HepG2 (cell line): Measurements from ENCODE around the gene NAALADL1. TPM values are rescaled to one million over a fixed set of nuclear protein-coding genes. Genes with fewer than 3 reads are reported as not detected.

Source experiments
- BORCS8-MEF2B ChIP-seq: sonication (generic); formaldehyde crosslinking; IDR thresholded peaks from 2 replicates; pipeline ENCODE4 v1.8.0; 2022; ENCODE audit warnings: mild to moderate bottlenecking, missing genetic modification reagents
- ETV5 ChIP-seq: IDR thresholded peaks from 2 replicates; pipeline ENCODE4 v1.6.1; 2018; ENCODE audit warnings: missing biosample characterization, missing genetic modification reagents, inconsistent platforms, borderline replicate concordance
- FOSL1 ChIP-seq: sonication (generic); formaldehyde crosslinking; IDR thresholded peaks from 2 replicates; pipeline ENCODE4 v1.9.0; 2021; ENCODE audit warnings: missing genetic modification reagents, borderline replicate concordance
- HCFC1 ChIP-seq: fragments of 150-350 bp; IDR thresholded peaks from 2 replicates; pipeline ENCODE4 v1.6.1; 2014; ENCODE audit warnings: low read depth, low read length
- HOXA5 ChIP-seq: sonication (generic); formaldehyde crosslinking; IDR thresholded peaks from 2 replicates; pipeline ENCODE4 v1.4.0; 2020; ENCODE audit warnings: missing genetic modification reagents
- KMT2B ChIP-seq: IDR thresholded peaks from 2 replicates; pipeline ENCODE4 v1.6.1; 2016; ENCODE audit warnings: missing genetic modification reagents, missing compliant biosample characterization
- MBNL3 ChIP-seq: fragments of 250-450 bp; sonication (Bioruptor Pico); conservative IDR thresholded peaks from 2 replicates; pipeline ENCODE4 v1.8.0; 2022; ENCODE audit warnings: mild to moderate bottlenecking, inconsistent platforms
- MED1 ChIP-seq: sonication (generic); formaldehyde crosslinking; IDR thresholded peaks from 2 replicates; pipeline ENCODE4 v1.4.0; 2020; ENCODE audit warnings: missing genetic modification reagents
- NR2F6 ChIP-seq, 2 experiments: IDR thresholded peaks; 2 replicates each; pipeline ENCODE4 v1.6.1; 2016; ENCODE audit warnings: antibody characterized with exemption in 1 of 2, mild to moderate bottlenecking in 1 of 2
- SIN3B ChIP-seq: fragments of 150-350 bp; IDR thresholded peaks from 2 replicates; pipeline ENCODE4 v1.6.1; 2014; ENCODE audit warnings: low read length
- SOX13 ChIP-seq, 3 experiments: fragments of 450-650 bp in 1 of 3; sonication (generic) in 1 of 3; formaldehyde crosslinking in 1 of 3; IDR thresholded peaks in 2 of 3; conservative IDR thresholded peaks in 1 of 3; 2 replicates each; pipeline versions ENCODE4 v1.5.0 to v1.6.1; 2016 to 2020; ENCODE audit warnings: antibody characterized with exemption in 1 of 3, mild to moderate bottlenecking in 1 of 3, missing compliant biosample characterization in 1 of 3, missing genetic modification reagents in 1 of 3, moderate library complexity in 1 of 3
- ZNF224 ChIP-seq: sonication (generic); formaldehyde crosslinking; IDR thresholded peaks from 2 replicates; pipeline ENCODE4 v1.5.0; 2020; ENCODE audit warnings: mild to moderate bottlenecking, missing genetic modification reagents
- ZNF337 ChIP-seq: sonication (generic); formaldehyde crosslinking; IDR thresholded peaks from 2 replicates; pipeline ENCODE4 v1.5.1; 2020; ENCODE audit warnings: missing genetic modification reagents, low read depth, mild to moderate bottlenecking, borderline replicate concordance
- ZNF501 ChIP-seq: sonication (generic); formaldehyde crosslinking; IDR thresholded peaks from 2 replicates; pipeline ENCODE4 v1.5.1; 2020; ENCODE audit warnings: mild to moderate bottlenecking, moderate library complexity, missing genetic modification reagents
- polyA plus RNA-seq, 8 experiments: library from polyadenylated mRNA; depleted of rRNA in 3 of 8; stranded (reverse) in 7 of 8; unstranded in 1 of 8; fragments of >200 nt; fragmentation: Illumina TruSeq in 4 of 8; extraction: Trizol in 4 of 8; gene quantifications; 2 replicates each; pipeline versions ENCODE4 v1.2.1 to v1.2.3, GENCODE V29; 2011 to 2016; ENCODE audit warnings: low read depth in 4 of 8, missing spikeins in 1 of 8, mixed read lengths in 1 of 8; ENCODE audit not compliant: insufficient read depth in 1 of 8
- total RNA-seq, 5 experiments: library from RNA; depleted of rRNA; stranded (reverse); fragments of >200 nt; fragmentation: Illumina TruSeq; extraction: Trizol; gene quantifications; 2 replicates each; pipeline ENCODE4 v1.2.3, GENCODE V29; 2016; ENCODE audit warnings: low read depth in 1 of 5
- TF ChIP-seq, protein P1 (sequence below): sonication (generic); formaldehyde crosslinking; IDR thresholded peaks from 2 replicates; pipeline ENCODE4 v1.4.0; 2020; ENCODE audit warnings: missing genetic modification reagents, borderline replicate concordance
- TF ChIP-seq, protein P2 (sequence below): sonication (generic); formaldehyde crosslinking; IDR thresholded peaks from 2 replicates; pipeline ENCODE4 v1.8.0; 2022; ENCODE audit warnings: missing genetic modification reagents, mild to moderate bottlenecking, borderline replicate concordance
- TF ChIP-seq, protein P3 (sequence below): sonication (generic); formaldehyde crosslinking; IDR thresholded peaks from 2 replicates; pipeline ENCODE4 v1.4.0; 2020; ENCODE audit warnings: missing genetic modification reagents
- TF ChIP-seq, protein P4 (sequence below): sonication (generic); formaldehyde crosslinking; IDR thresholded peaks from 2 replicates; pipeline ENCODE4 v1.4.0; 2020; ENCODE audit warnings: mild to moderate bottlenecking, missing genetic modification reagents
- TF ChIP-seq, protein P5 (sequence below): sonication (generic); formaldehyde crosslinking; IDR thresholded peaks from 2 replicates; pipeline ENCODE4 v1.5.0; 2020; ENCODE audit warnings: missing genetic modification reagents

Gene NAALADL1
- total and polyA plus RNA-seq, 2 of the 13 experiments (the other 11 are each of a cell fraction or from before 2014, with no cell fraction given): 9.3 to 33.9 TPM

DNA sequence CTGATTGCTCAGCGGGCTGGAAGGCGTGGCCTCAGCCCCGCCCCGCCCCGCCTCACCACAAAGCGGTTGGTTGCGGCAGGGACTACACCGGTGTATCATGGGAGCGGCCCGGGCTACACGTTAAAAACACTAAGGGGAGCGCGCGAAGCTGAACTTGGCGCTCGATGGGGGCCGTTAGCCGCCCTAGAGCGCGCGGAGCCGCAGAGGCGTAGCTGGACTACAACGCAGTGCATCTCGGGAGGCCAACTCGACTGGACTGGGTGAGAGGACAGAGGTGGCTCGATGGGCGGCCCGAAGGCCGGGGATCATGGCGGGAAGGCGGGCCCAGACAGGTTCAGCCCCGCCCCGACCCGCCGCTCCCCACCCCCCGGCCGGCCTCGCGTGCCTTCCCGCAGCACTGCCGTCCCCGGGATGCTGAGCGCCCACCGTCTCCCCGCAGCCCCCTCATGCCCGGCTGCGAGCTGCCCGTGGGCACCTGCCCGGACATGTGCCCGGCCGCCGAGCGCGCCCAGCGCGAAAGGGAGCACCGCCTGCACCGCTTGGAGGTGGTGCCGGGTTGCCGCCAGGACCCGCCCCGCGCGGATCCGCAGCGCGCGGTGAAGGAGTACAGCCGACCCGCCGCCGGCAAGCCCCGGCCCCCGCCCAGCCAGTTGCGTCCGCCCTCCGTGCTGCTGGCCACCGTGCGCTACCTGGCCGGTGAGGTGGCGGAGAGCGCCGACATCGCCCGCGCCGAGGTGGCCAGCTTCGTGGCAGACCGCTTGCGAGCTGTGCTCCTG is 17.3 kb downstream of the NAALADL1 start, which contains the start of gene SAC3D1 (continued):
- TF ChIP-seq, protein P1, sequence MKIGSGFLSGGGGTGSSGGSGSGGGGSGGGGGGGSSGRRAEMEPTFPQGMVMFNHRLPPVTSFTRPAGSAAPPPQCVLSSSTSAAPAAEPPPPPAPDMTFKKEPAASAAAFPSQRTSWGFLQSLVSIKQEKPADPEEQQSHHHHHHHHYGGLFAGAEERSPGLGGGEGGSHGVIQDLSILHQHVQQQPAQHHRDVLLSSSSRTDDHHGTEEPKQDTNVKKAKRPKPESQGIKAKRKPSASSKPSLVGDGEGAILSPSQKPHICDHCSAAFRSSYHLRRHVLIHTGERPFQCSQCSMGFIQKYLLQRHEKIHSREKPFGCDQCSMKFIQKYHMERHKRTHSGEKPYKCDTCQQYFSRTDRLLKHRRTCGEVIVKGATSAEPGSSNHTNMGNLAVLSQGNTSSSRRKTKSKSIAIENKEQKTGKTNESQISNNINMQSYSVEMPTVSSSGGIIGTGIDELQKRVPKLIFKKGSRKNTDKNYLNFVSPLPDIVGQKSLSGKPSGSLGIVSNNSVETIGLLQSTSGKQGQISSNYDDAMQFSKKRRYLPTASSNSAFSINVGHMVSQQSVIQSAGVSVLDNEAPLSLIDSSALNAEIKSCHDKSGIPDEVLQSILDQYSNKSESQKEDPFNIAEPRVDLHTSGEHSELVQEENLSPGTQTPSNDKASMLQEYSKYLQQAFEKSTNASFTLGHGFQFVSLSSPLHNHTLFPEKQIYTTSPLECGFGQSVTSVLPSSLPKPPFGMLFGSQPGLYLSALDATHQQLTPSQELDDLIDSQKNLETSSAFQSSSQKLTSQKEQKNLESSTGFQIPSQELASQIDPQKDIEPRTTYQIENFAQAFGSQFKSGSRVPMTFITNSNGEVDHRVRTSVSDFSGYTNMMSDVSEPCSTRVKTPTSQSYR (CRISPR knock-in tag): peak; percentile 45; the same call in 1 of the 2 replicates
- TF ChIP-seq HCFC1 (peak; percentile 43; the same call in 1 of the 2 replicates), ZNF501 (peak; percentile 71; the same call in 1 of the 2 replicates), ETV5 (CRISPR knock-in tag) (peak; percentile 21; the same call in 1 of the 2 replicates), SIN3B (no peak), BORCS8-MEF2B (peak; percentile 3; the same call in 1 of the 2 replicates), ZNF224 (CRISPR knock-in tag) (no peak; the same call in 1 of the 2 replicates), HOXA5 (CRISPR knock-in tag) (peak; percentile 65; the same call in 1 of the 2 replicates), NR2F6 (IDR thresholded peaks at IDR 0.05) (no peak), NR2F6 (CRISPR knock-in tag; IDR thresholded peaks at IDR 0.05) (0 out of 2 replicates have a peak, but pooled peaks have one; percentile 23), SOX13 (IDR thresholded peaks at IDR 0.05) (no peak), SOX13 (CRISPR knock-in tag; conservative IDR thresholded peaks at IDR 0.05 in 1 of 2, IDR thresholded peaks at IDR 0.05 in 1 of 2) (peak in 1 of 2 experiments; percentile 11; a peak in 1 of 4 replicates), ZNF337 (CRISPR knock-in tag) (no peak), MBNL3 (CRISPR knock-in tag) (no peak), MED1 (CRISPR knock-in tag) (peak; percentile 68), KMT2B (CRISPR knock-in tag) (peak; percentile 79), FOSL1 (CRISPR knock-in tag) (no peak)
- TF ChIP-seq, protein P2, sequence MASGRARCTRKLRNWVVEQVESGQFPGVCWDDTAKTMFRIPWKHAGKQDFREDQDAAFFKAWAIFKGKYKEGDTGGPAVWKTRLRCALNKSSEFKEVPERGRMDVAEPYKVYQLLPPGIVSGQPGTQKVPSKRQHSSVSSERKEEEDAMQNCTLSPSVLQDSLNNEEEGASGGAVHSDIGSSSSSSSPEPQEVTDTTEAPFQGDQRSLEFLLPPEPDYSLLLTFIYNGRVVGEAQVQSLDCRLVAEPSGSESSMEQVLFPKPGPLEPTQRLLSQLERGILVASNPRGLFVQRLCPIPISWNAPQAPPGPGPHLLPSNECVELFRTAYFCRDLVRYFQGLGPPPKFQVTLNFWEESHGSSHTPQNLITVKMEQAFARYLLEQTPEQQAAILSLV (CRISPR knock-in tag): 0 out of 2 replicates have a peak, but pooled peaks have one; percentile 19
- TF ChIP-seq, protein P3, sequence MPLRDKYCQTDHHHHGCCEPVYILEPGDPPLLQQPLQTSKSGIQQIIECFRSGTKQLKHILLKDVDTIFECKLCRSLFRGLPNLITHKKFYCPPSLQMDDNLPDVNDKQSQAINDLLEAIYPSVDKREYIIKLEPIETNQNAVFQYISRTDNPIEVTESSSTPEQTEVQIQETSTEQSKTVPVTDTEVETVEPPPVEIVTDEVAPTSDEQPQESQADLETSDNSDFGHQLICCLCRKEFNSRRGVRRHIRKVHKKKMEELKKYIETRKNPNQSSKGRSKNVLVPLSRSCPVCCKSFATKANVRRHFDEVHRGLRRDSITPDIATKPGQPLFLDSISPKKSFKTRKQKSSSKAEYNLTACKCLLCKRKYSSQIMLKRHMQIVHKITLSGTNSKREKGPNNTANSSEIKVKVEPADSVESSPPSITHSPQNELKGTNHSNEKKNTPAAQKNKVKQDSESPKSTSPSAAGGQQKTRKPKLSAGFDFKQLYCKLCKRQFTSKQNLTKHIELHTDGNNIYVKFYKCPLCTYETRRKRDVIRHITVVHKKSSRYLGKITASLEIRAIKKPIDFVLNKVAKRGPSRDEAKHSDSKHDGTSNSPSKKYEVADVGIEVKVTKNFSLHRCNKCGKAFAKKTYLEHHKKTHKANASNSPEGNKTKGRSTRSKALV (CRISPR knock-in tag): peak; percentile 90
- TF ChIP-seq, protein P4, sequence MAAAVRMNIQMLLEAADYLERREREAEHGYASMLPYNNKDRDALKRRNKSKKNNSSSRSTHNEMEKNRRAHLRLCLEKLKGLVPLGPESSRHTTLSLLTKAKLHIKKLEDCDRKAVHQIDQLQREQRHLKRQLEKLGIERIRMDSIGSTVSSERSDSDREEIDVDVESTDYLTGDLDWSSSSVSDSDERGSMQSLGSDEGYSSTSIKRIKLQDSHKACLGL (CRISPR knock-in tag): peak; percentile 62; the same call in 1 of the 2 replicates
- TF ChIP-seq, protein P5, sequence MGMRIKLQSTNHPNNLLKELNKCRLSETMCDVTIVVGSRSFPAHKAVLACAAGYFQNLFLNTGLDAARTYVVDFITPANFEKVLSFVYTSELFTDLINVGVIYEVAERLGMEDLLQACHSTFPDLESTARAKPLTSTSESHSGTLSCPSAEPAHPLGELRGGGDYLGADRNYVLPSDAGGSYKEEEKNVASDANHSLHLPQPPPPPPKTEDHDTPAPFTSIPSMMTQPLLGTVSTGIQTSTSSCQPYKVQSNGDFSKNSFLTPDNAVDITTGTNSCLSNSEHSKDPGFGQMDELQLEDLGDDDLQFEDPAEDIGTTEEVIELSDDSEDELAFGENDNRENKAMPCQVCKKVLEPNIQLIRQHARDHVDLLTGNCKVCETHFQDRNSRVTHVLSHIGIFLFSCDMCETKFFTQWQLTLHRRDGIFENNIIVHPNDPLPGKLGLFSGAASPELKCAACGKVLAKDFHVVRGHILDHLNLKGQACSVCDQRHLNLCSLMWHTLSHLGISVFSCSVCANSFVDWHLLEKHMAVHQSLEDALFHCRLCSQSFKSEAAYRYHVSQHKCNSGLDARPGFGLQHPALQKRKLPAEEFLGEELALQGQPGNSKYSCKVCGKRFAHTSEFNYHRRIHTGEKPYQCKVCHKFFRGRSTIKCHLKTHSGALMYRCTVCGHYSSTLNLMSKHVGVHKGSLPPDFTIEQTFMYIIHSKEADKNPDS: no peak
